BLaER1 treated with 17β-estradiol and CSF1 and Interleukin-3, amounts not matched to agents 10 nM and 100 nM (cell line): ENCODE measurements around the gene OTX1.
"Not testable (repeated sequence)": the region's sequence is repeated elsewhere in the genome, so short reads cannot be mapped to it uniquely, and the experiment has no call there.

Experiments used
- H3K27ac ChIP-seq, 11 experiments: shearing (Covaris generic); formaldehyde crosslinking; 2 replicates each; pipeline ENCODE4 v1.8.1; 2022
- H3K27me3 ChIP-seq, 11 experiments: shearing (Covaris generic); formaldehyde crosslinking; 2 replicates each; pipeline ENCODE4 v1.8.1; 2022
- H3K36me3 ChIP-seq, 11 experiments: shearing (Covaris generic); formaldehyde crosslinking; 2 replicates each; pipeline ENCODE4 v1.8.1; 2022
- H3K4me1 ChIP-seq, 10 experiments: shearing (Covaris generic); formaldehyde crosslinking; 2 replicates each; pipeline ENCODE4 v1.8.1; 2022
- H3K4me2 ChIP-seq, 11 experiments: shearing (Covaris generic); formaldehyde crosslinking; 2 replicates each; pipeline ENCODE4 v1.8.1; 2022
- H3K4me3 ChIP-seq, 10 experiments: shearing (Covaris generic); formaldehyde crosslinking; 2 replicates each; pipeline ENCODE4 v1.8.1; 2022
- H3K9ac ChIP-seq, 11 experiments: shearing (Covaris generic); formaldehyde crosslinking; 2 replicates each; pipeline ENCODE4 v1.8.1; 2022
- H3K9me3 ChIP-seq, 11 experiments: shearing (Covaris generic); formaldehyde crosslinking; replicated peaks in 1 of 11; 2 replicates each; pipeline ENCODE4 v1.8.1; 2022
- H4K20me1 ChIP-seq, 11 experiments: shearing (Covaris generic); formaldehyde crosslinking; 2 replicates each; pipeline ENCODE4 v1.8.1; 2022
- Cebpa-rat ChIP-seq, 11 experiments: shearing (Covaris generic); IDR thresholded peaks; 2 replicates each; pipeline ENCODE4 v1.8.1; 2022

The OTX1 gene

GRCh38 chr2:63059793-63060471 is 9.3 kb downstream of the OTX1 start:
- H3K4me1 ChIP-seq: peaks cover 0 to 33% (median 4%) of the 10 kb centered on the region in 10 experiments; a peak in 6 of 20 replicates
- peak overlapping the region in 2 of 10 experiments; percentile 24 to 31; a peak in 2 of 20 replicates for H3K4me3 ChIP-seq
- H3K4me2 ChIP-seq: peak overlapping the region in 3 of 11 experiments; percentile 25 to 81 (median 51); a peak in 5 of 22 replicates
- no peak overlapping the region for H3K27ac ChIP-seq
- TF ChIP-seq Cebpa-rat (IDR thresholded peaks at IDR 0.05): no peak
- H3K9me3 ChIP-seq: peaks cover 12 to 27% (median 24%) of the 10 kb centered on the region in 11 experiments
- peaks cover 0 to 65% (median 44%) of the 10 kb centered on the region in 11 experiments; a peak in 19 of 22 replicates for H4K20me1 ChIP-seq
- H3K36me3 ChIP-seq: no peaks in the 10 kb centered on the region
- no peak overlapping the region for H3K9ac ChIP-seq
- H3K27me3 ChIP-seq: peaks cover 95 to 100% (median 100%) of the 10 kb centered on the region in 11 experiments

- no peak overlapping the region for H3K4me3 ChIP-seq
- H3K27me3 ChIP-seq: peaks cover 89 to 100% (median 97%) of the 10 kb centered on the region in 11 experiments
- H3K27ac ChIP-seq: no peak overlapping the region
- TF ChIP-seq Cebpa-rat (IDR thresholded peaks at IDR 0.05): no peak
- H4K20me1 ChIP-seq: peaks cover 0 to 59% (median 40%) of the 10 kb centered on the region in 11 experiments; a peak in 19 of 22 replicates
- peaks cover 6 to 21% (median 18%) of the 10 kb centered on the region in 11 experiments for H3K9me3 ChIP-seq
- H3K4me2 ChIP-seq: no peak overlapping the region
- H3K4me1 ChIP-seq: peaks cover 0 to 33% (median 4%) of the 10 kb centered on the region in 10 experiments; a peak in 6 of 20 replicates
- no peaks in the 10 kb centered on the region for H3K36me3 ChIP-seq
- H3K9ac ChIP-seq: no peak overlapping the region
Measured at GRCh38 chr2:63060472-63060991, 9.9 kb downstream of the OTX1 start.

- Histone ChIP-seq H4K20me1 (peaks cover 0 to 24% (median 5%) of the 10 kb centered on the region in 11 experiments; a peak in 18 of 22 replicates), H3K4me1 (peaks cover 0 to 5% (median 0%) of the 10 kb centered on the region in 10 experiments; a peak in 3 of 20 replicates), H3K36me3 (no peaks in the 10 kb centered on the region), H3K4me2 (no peak overlapping the region), H3K9ac (no peak overlapping the region), H3K27ac (no peak overlapping the region), H3K9me3 (peaks cover 0 to 6% (median 4%) of the 10 kb centered on the region in 11 experiments; a peak in 9 of 22 replicates), H3K27me3 (peaks cover 60 to 84% (median 74%) of the 10 kb centered on the region in 11 experiments), H3K4me3 (no peak overlapping the region)
- TF ChIP-seq Cebpa-rat (IDR thresholded peaks at IDR 0.05): no peak
Measured at GRCh38 chr2:63064197-63064596, 13.6 kb downstream of the OTX1 start.

GRCh38 chr2:63064661-63065060 is 14.0 kb downstream of the OTX1 start:
- Histone ChIP-seq H3K4me2 (no peak overlapping the region), H3K36me3 (no peaks in the 10 kb centered on the region), H3K9ac (no peak overlapping the region), H3K27ac (no peak overlapping the region), H4K20me1 (peaks cover 0 to 19% (median 0%) of the 10 kb centered on the region in 11 experiments; a peak in 7 of 22 replicates), H3K27me3 (peaks cover 55 to 79% (median 69%) of the 10 kb centered on the region in 11 experiments), H3K4me1 (no peaks in the 10 kb centered on the region; a peak in 1 of 20 replicates), H3K9me3 (peaks cover 0 to under 1% (median 0%) of the 10 kb centered on the region in 11 experiments; a peak in 3 of 22 replicates), H3K4me3 (no peak overlapping the region)
- no peak for TF ChIP-seq Cebpa-rat (IDR thresholded peaks at IDR 0.05)

GRCh38 chr2:63066265-63066664 is 15.6 kb downstream of the OTX1 start:
- TF ChIP-seq Cebpa-rat (IDR thresholded peaks at IDR 0.05): no peak
- H3K27ac ChIP-seq: no peak overlapping the region
- H3K4me2 ChIP-seq: no peak overlapping the region
- no peak overlapping the region for H3K9ac ChIP-seq
- H3K9me3 ChIP-seq: no peaks in the 10 kb centered on the region
- H3K27me3 ChIP-seq: peaks cover 39 to 63% (median 53%) of the 10 kb centered on the region in 11 experiments
- peaks cover 0 to 6% (median 0%) of the 10 kb centered on the region in 11 experiments; a peak in 2 of 22 replicates for H4K20me1 ChIP-seq
- no peak overlapping the region for H3K4me3 ChIP-seq
- no peaks in the 10 kb centered on the region for H3K36me3 ChIP-seq
- H3K4me1 ChIP-seq: no peaks in the 10 kb centered on the region

GRCh38 chr2:63066838-63067237 is 16.2 kb downstream of the OTX1 start:
- no peak overlapping the region for H3K4me3 ChIP-seq
- H3K4me1 ChIP-seq: no peaks in the 10 kb centered on the region
- TF ChIP-seq Cebpa-rat (IDR thresholded peaks at IDR 0.05): no peak
- peaks cover 34 to 58% (median 47%) of the 10 kb centered on the region in 11 experiments for H3K27me3 ChIP-seq
- H3K36me3 ChIP-seq: no peaks in the 10 kb centered on the region
- H3K27ac ChIP-seq: no peak overlapping the region
- H3K4me2 ChIP-seq: no peak overlapping the region
- H3K9ac ChIP-seq: no peak overlapping the region
- no peaks in the 10 kb centered on the region for H3K9me3 ChIP-seq
- H4K20me1 ChIP-seq: peaks cover 0 to under 1% (median 0%) of the 10 kb centered on the region in 11 experiments; a peak in 1 of 22 replicates

- H3K9ac ChIP-seq: no peak overlapping the region
- H3K4me3 ChIP-seq: no peak overlapping the region
- no peak overlapping the region for H3K4me2 ChIP-seq
- TF ChIP-seq Cebpa-rat (IDR thresholded peaks at IDR 0.05): no peak
- H3K27ac ChIP-seq: no peak overlapping the region
- 0 out of 22 replicates have a peak, but pooled peaks cover 0 to 5% (median 0%) of the 10 kb centered on the region in 11 experiments for H3K9me3 ChIP-seq
- H3K4me1 ChIP-seq: no peaks in the 10 kb centered on the region
- H3K27me3 ChIP-seq: peaks cover 0 to 9% (median 3%) of the 10 kb centered on the region in 11 experiments; a peak in 14 of 22 replicates
- H3K36me3 ChIP-seq: no peaks in the 10 kb centered on the region
- no peaks in the 10 kb centered on the region for H4K20me1 ChIP-seq
Measured at GRCh38 chr2:63071664-63072063, 21.0 kb downstream of the OTX1 start.

- no peak for TF ChIP-seq Cebpa-rat (IDR thresholded peaks at IDR 0.05)
- H3K36me3 ChIP-seq: no peaks in the 10 kb centered on the region
- H3K4me1 ChIP-seq: no peaks in the 10 kb centered on the region
- H3K4me2 ChIP-seq: no peak overlapping the region
- H3K27me3 ChIP-seq: no peaks in the 10 kb centered on the region
- H3K9me3 ChIP-seq: 0 out of 22 replicates have a peak, but pooled peaks cover 0 to 5% (median 0%) of the 10 kb centered on the region in 11 experiments
- no peak overlapping the region for H3K4me3 ChIP-seq
- H3K27ac ChIP-seq: no peak overlapping the region
- H3K9ac ChIP-seq: no peak overlapping the region
- H4K20me1 ChIP-seq: no peaks in the 10 kb centered on the region
Measured at GRCh38 chr2:63073994-63074393, 23.4 kb downstream of the OTX1 start.

- 0 out of 22 replicates have a peak, but pooled peaks of 1 of the 11 experiments have one; percentile 8 for TF ChIP-seq Cebpa-rat (IDR thresholded peaks at IDR 0.05)
- not testable (repeated sequence) for H3K4me2 ChIP-seq, H3K27ac ChIP-seq, H3K36me3 ChIP-seq, H3K27me3 ChIP-seq, H3K9ac ChIP-seq, H3K4me1 ChIP-seq, H3K9me3 ChIP-seq, H4K20me1 ChIP-seq, H3K4me3 ChIP-seq
Measured at GRCh38 chr2:63074399-63074798, 23.8 kb downstream of the OTX1 start.
